ENCODE data around the gene ATR. TPM values are rescaled to one million over a fixed set of nuclear protein-coding genes. Genes with fewer than 3 reads are reported as not detected.

ATR gene
- total RNA-seq, 1 experiment from 2014 or later, result 15.8 TPM

DNA sequence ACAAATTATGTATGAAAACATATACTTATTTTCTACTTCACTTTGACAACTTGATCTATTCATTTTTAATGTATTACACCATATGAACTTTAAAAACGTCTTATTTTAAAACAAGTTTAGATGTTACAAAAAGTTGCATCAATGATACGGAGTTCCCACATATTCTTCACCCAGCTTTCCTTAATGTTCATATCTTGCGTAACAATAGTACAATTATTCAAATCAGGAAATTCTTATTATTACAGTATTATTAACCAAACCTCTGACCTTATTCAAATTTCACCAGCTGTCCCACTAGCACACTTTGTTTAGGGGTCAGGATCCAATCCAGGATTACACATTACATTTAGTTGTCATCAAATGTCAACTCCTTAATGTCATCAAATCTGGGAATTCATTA lies 117.8 kb downstream of the ATR start:
- Mint-ChIP-seq H3K4me3 (no peak overlapping the region), H3K27me3 (ENCODE audit: low read depth) (no peaks in the 10 kb centered on the region), H3K36me3 (ENCODE audit: insufficient read depth in 1 of 3, low read depth in 3 of 3) (peaks cover 0 to 10% (median 5%) of the 10 kb centered on the region in 3 experiments; a peak in 4 of 7 replicates), H3K4me1 (no peaks in the 10 kb centered on the region), H3K9me3 (no peaks in the 10 kb centered on the region), H3K27ac (no peak overlapping the region)
- Histone ChIP-seq H3K14ac (ENCODE audit: insufficient read depth, low read length) (no peak overlapping the region), H4K91ac (ENCODE audit: insufficient read length, low read depth, low read length) (no peak overlapping the region), H3K18ac (ENCODE audit: insufficient read length, low read depth, low read length) (no peak overlapping the region), H2BK12ac (ENCODE audit: insufficient read length, low read depth, low read length) (no peak overlapping the region), H4K20me1 (ENCODE audit: control insufficient read depth, insufficient read depth, insufficient read length) (no peaks in the 10 kb centered on the region), H2AK5ac (ENCODE audit: insufficient read length, low read length) (no peak overlapping the region), H3K79me1 (ENCODE audit: insufficient read depth, low read depth, low read length, poor library complexity, severe bottlenecking) (no peaks in the 10 kb centered on the region), H2BK20ac (ENCODE audit: low read depth, low read length, poor library complexity, severe bottlenecking) (no peak overlapping the region), H2BK15ac (ENCODE audit: low read depth, low read length) (no peak overlapping the region), H3K79me2 (ENCODE audit: insufficient read depth, low read length) (no peaks in the 10 kb centered on the region), H3K9ac (ENCODE audit: extremely low read depth, insufficient read length, low read length) (no peak overlapping the region), H2AFZ (ENCODE audit: low read length) (no peak overlapping the region), H3K4me1 (ENCODE audit: insufficient read depth, low read length) (no peaks in the 10 kb centered on the region), H3K9me3 (ENCODE audit: control insufficient read depth, low read depth, low read length) (no peaks in the 10 kb centered on the region), H3K23me2 (ENCODE audit: insufficient read length, low read depth, low read length, poor library complexity, severe bottlenecking) (no peaks in the 10 kb centered on the region), H4K5ac (ENCODE audit: insufficient read length, low read depth, low read length) (no peak overlapping the region), H3K27me3 (ENCODE audit: insufficient read depth, low read length) (no peaks in the 10 kb centered on the region), H2BK5ac (ENCODE audit: insufficient read length, low read length) (no peak overlapping the region), H3K23ac (ENCODE audit: insufficient read length, low read depth, low read length) (no peak overlapping the region), H3T11ph (ENCODE audit: low read length) (no peak overlapping the region), H4K8ac (replicated peaks; ENCODE audit: insufficient read length, low read depth, low read length) (no peak overlapping the region), H3K4ac (ENCODE audit: low read depth, low read length) (no peak overlapping the region), H3K27ac (ENCODE audit: insufficient read length, low read depth, low read length) (no peak overlapping the region), H2BK120ac (ENCODE audit: low read depth, low read length, poor library complexity, severe bottlenecking) (no peak overlapping the region), H3K56ac (ENCODE audit: insufficient read length, low read depth, low read length) (no peak overlapping the region), H3K4me2 (ENCODE audit: insufficient read depth, insufficient read length, low read length) (no peak overlapping the region)
- TF ChIP-seq, protein P1, sequence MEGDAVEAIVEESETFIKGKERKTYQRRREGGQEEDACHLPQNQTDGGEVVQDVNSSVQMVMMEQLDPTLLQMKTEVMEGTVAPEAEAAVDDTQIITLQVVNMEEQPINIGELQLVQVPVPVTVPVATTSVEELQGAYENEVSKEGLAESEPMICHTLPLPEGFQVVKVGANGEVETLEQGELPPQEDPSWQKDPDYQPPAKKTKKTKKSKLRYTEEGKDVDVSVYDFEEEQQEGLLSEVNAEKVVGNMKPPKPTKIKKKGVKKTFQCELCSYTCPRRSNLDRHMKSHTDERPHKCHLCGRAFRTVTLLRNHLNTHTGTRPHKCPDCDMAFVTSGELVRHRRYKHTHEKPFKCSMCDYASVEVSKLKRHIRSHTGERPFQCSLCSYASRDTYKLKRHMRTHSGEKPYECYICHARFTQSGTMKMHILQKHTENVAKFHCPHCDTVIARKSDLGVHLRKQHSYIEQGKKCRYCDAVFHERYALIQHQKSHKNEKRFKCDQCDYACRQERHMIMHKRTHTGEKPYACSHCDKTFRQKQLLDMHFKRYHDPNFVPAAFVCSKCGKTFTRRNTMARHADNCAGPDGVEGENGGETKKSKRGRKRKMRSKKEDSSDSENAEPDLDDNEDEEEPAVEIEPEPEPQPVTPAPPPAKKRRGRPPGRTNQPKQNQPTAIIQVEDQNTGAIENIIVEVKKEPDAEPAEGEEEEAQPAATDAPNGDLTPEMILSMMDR (conservative IDR thresholded peaks at IDR 0.05), result no peak
- no peak for DNase-seq
- WGBS (ENCODE audit: extremely low coverage, insufficient read length, low lambda C conversion rate), result no CpG with 5 or more reads among the region's 3 CpGs

Data from H9 (cell line).